ENCODE measurements around the gene STK32B. TPM values are rescaled to one million over a fixed set of nuclear protein-coding genes. Genes with fewer than 3 reads are reported as not detected.

Gene STK32B
- total and polyA plus RNA-seq, 9 of the 15 experiments (the other 6 are each of a cell fraction or from before 2014, with no cell fraction given): 0.03 to 0.20 (median 0.07) TPM; not detected in 2

DNA sequence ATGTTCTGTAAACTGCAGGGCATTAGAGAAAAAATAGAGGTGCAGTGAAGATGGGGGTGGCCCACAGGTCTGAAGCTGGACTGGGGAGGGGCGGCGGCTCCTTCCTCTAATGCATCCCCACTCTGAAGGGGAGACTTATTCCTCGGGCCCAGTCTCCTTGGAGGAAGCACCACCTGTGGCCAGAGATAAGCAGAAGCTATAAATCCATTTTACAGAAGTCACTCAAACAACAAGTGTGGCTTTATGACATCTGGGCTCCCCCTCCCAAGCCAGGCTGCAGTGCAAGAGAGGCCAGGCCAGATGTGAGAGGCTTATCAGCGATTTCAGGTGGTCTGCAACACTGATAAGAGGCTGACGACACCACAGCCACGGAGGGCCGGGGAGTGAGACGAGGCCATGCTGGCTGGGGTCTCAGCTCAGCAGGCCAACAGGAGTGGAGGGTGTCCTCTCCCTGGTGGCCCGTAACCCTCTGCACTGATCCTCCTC, 47.9 kb upstream of the STK32B start (continued):
- TF ChIP-seq ZNF224 (CRISPR knock-in tag; IDR thresholded peaks at IDR 0.05) (no peak), RFX1 (IDR thresholded peaks at IDR 0.05) (no peak), ARNT (IDR thresholded peaks at IDR 0.05) (peak; percentile 53 to 96; a peak in 3 of 4 replicates), SMARCB1 (IDR thresholded peaks at IDR 0.05; ENCODE audit: insufficient read length, low read depth) (peak; percentile 69), HDAC2 (IDR thresholded peaks at IDR 0.05) (peak; percentile 94), CBFB (CRISPR knock-in tag; IDR thresholded peaks at IDR 0.05) (no peak), TAF7 (tag; IDR thresholded peaks at IDR 0.05) (no peak), DMBX1 (CRISPR knock-in tag; IDR thresholded peaks at IDR 0.05; ENCODE audit: borderline replicate concordance) (peak; percentile 98), ZSCAN32 (CRISPR knock-in tag; IDR thresholded peaks at IDR 0.05) (no peak), ZNF766 (CRISPR knock-in tag; conservative IDR thresholded peaks at IDR 0.05) (peak; percentile 96), CHCHD3 (CRISPR knock-in tag; IDR thresholded peaks at IDR 0.05) (no peak), TARDBP (IDR thresholded peaks at IDR 0.05) (peak; percentile 97), RBM22 (IDR thresholded peaks at IDR 0.05; ENCODE audit: low read depth, low read length, poor library complexity, severe bottlenecking) (no peak), THRAP3 (IDR thresholded peaks at IDR 0.05; ENCODE audit: borderline replicate concordance) (no peak)
- TF ChIP-seq, protein P1, sequence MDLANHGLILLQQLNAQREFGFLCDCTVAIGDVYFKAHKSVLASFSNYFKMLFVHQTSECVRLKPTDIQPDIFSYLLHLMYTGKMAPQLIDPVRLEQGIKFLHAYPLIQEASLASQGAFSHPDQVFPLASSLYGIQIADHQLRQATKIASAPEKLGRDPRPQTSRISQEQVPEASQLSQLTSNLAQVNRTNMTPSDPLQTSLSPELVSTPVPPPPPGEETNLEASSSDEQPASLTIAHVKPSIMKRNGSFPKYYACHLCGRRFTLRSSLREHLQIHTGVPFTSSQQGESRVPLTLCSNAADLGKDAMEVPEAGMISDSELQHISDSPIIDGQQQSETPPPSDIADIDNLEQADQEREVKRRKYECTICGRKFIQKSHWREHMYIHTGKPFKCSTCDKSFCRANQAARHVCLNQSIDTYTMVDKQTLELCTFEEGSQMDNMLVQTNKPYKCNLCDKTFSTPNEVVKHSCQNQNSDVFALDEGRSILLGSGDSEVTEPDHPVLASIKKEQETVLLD (IDR thresholded peaks at IDR 0.05): peak; percentile 69; the same call in 1 of the 2 replicates
- TF ChIP-seq, protein P2, sequence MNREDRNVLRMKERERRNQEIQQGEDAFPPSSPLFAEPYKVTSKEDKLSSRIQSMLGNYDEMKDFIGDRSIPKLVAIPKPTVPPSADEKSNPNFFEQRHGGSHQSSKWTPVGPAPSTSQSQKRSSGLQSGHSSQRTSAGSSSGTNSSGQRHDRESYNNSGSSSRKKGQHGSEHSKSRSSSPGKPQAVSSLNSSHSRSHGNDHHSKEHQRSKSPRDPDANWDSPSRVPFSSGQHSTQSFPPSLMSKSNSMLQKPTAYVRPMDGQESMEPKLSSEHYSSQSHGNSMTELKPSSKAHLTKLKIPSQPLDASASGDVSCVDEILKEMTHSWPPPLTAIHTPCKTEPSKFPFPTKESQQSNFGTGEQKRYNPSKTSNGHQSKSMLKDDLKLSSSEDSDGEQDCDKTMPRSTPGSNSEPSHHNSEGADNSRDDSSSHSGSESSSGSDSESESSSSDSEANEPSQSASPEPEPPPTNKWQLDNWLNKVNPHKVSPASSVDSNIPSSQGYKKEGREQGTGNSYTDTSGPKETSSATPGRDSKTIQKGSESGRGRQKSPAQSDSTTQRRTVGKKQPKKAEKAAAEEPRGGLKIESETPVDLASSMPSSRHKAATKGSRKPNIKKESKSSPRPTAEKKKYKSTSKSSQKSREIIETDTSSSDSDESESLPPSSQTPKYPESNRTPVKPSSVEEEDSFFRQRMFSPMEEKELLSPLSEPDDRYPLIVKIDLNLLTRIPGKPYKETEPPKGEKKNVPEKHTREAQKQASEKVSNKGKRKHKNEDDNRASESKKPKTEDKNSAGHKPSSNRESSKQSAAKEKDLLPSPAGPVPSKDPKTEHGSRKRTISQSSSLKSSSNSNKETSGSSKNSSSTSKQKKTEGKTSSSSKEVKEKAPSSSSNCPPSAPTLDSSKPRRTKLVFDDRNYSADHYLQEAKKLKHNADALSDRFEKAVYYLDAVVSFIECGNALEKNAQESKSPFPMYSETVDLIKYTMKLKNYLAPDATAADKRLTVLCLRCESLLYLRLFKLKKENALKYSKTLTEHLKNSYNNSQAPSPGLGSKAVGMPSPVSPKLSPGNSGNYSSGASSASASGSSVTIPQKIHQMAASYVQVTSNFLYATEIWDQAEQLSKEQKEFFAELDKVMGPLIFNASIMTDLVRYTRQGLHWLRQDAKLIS (CRISPR knock-in tag; IDR thresholded peaks at IDR 0.05): no peak
- TF ChIP-seq, protein P3, sequence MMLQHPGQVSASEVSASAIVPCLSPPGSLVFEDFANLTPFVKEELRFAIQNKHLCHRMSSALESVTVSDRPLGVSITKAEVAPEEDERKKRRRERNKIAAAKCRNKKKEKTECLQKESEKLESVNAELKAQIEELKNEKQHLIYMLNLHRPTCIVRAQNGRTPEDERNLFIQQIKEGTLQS (IDR thresholded peaks at IDR 0.05): peak; percentile 97
- TF ChIP-seq, protein P3 (CRISPR knock-in tag; conservative IDR thresholded peaks at IDR 0.05): no peak
- TF ChIP-seq, protein P4, sequence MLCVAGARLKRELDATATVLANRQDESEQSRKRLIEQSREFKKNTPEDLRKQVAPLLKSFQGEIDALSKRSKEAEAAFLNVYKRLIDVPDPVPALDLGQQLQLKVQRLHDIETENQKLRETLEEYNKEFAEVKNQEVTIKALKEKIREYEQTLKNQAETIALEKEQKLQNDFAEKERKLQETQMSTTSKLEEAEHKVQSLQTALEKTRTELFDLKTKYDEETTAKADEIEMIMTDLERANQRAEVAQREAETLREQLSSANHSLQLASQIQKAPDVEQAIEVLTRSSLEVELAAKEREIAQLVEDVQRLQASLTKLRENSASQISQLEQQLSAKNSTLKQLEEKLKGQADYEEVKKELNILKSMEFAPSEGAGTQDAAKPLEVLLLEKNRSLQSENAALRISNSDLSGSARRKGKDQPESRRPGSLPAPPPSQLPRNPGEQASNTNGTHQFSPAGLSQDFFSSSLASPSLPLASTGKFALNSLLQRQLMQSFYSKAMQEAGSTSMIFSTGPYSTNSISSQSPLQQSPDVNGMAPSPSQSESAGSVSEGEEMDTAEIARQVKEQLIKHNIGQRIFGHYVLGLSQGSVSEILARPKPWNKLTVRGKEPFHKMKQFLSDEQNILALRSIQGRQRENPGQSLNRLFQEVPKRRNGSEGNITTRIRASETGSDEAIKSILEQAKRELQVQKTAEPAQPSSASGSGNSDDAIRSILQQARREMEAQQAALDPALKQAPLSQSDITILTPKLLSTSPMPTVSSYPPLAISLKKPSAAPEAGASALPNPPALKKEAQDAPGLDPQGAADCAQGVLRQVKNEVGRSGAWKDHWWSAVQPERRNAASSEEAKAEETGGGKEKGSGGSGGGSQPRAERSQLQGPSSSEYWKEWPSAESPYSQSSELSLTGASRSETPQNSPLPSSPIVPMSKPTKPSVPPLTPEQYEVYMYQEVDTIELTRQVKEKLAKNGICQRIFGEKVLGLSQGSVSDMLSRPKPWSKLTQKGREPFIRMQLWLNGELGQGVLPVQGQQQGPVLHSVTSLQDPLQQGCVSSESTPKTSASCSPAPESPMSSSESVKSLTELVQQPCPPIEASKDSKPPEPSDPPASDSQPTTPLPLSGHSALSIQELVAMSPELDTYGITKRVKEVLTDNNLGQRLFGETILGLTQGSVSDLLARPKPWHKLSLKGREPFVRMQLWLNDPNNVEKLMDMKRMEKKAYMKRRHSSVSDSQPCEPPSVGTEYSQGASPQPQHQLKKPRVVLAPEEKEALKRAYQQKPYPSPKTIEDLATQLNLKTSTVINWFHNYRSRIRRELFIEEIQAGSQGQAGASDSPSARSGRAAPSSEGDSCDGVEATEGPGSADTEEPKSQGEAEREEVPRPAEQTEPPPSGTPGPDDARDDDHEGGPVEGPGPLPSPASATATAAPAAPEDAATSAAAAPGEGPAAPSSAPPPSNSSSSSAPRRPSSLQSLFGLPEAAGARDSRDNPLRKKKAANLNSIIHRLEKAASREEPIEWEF (CRISPR knock-in tag; IDR thresholded peaks at IDR 0.05): peak; percentile 75; the same call in 1 of the 2 replicates
